KG1 (cell line): ENCODE measurements around the gene TRABD2B.

Experiments used
- DNase-seq: peaks from one replicate; lab custom pipeline; 2025; lab: John Stamatoyannopoulos, UW

The TRABD2B gene

DNA sequence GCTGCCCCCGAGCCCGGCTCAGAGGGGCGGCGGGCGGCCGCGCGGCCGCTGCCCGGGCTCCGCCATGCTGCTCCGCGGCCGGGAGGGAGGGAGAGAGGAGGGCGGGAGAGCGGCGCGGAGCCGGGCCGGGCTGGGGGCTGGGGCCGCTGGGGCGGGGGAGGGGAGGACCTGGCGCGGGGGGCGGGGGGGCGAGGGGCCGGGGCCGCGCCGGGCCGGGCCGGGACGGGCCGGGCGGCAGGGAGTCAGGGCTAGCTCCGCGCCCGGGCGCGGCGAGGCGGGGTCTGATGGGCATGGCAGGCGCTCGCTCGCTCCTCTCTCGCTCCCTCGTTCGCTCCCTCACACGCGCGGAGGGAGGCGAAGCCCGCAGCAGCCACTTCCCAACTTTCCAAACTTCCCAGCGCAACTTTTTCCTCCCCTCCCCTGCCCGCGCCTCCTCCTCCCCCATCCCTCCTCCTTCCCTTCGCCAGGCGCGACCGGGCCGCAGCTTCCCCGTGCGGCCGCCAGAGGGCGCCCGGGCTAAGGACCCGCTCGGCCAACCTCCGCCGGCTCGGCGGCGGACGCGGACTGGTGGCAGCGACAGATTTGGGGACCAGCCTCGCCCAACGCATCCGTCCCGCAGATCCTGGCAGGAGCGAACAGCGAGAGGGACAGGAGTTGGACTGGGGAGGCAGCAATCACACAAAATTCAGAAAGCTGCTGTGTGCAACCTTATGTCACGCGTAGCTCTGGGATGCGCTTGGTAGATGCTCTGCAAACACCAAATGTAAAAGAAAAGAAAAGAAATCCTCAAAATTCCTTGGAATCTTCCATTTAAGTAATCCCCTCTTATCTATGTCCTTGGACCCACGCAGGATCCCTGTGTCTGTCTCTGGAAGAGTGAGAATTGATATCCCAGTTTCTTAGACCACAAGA, at the start of gene TRABD2B:
TSS of gene TRABD2B (minus strand) at position 97 of the 912 bp plus-strand sequence.
- DNase-seq, result peak; percentile 43

GRCh38 chr1:48044311-48044710, 47.1 kb upstream of the TRABD2B start:
- no peak for DNase-seq

- DNase-seq, result no peak
These were observed 46.4 kb upstream of the TRABD2B start for GRCh38 chr1:48043622-48044021.

- DNase-seq, result no peak
These were observed 43.0 kb upstream of the TRABD2B start for GRCh38 chr1:48040154-48040553.

GRCh38 chr1:48039088-48040054, 42.2 kb upstream of the TRABD2B start:
- DNase-seq, result no peak

DNA sequence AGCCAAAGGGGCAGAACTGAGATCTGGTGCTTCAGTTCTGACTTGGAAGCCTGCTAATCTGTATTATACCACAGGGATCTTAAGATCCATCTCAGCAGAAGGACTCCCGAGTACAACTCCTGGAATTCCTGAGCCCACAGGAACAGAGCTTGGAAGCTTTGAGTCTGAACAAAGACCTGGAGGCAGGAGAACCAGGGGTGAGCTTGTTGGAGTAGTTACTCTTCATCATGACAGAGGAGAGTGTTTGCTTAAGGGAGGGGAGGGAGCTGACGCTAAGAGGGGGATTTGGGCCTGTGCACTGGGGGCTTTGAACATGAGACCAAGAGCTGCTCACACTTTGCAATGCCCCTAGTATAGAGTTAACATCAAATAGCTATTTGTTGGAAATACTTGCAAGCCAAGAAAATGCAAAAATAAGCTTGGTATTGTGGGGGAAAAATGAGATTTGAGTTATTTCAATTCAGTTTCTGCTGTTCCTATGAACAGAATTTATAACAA, 41.1 kb upstream of the TRABD2B start:
- no peak for DNase-seq

DNA sequence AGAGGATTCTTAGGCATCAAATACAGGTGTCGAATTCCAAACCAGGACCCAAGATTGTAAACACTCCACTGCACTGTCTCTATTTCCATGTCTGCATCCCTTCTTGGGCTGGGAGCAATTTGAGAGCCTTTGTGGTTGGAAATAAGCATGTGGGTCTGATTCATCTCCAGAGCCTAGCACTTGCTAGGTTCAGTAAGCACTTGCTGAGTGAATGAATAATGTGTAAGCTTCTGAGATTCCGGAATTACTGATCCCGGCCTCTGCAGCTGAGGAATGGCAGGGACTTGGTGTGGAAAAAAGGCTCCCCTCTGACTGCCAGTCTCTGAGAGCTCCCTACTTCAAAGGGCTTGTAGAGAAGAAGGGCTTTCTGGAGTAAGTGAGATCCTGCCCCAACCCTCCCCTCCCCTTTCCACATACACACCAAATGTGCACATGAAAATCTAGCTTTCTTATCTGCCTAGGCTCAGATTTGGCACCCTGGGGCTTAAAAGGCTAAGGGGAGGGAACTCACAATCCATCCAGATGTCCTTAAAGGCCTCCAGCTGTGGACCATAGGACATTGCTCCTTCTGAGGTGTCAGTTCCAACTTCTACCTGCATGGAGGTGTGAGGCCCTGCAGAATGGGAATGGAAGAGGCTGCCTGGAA, 39.6 kb upstream of the TRABD2B start:
- DNase-seq, result no peak

- no peak for DNase-seq
These were observed 38.4 kb upstream of the TRABD2B start for GRCh38 chr1:48035371-48036141.

- no peak for DNase-seq
These were observed 36.4 kb upstream of the TRABD2B start for GRCh38 chr1:48033495-48034045.

- no peak for DNase-seq
These were observed 34.5 kb upstream of the TRABD2B start for GRCh38 chr1:48031676-48032075.

GRCh38 chr1:48030696-48031365, 33.6 kb upstream of the TRABD2B start:
- no peak for DNase-seq

DNA sequence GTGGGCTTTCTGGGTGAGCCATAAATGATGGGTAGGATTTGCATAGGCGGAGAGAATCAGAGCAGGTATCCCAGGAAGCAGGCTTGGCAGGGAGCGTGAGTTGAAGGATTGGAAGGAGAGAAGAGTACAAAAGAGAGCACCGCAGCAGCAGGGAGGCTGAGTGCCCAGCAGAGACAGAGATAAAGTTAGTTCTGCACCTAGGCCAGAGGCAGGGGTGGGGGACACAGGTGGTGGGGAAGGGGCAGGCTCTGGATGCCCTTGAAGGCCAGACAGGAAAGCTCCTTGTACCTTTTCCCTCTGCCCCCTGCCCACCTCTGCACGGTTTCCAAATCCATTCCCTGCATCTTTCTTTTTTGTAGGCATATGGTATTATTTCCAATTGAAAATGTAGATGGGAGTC, 33.0 kb upstream of the TRABD2B start:
- no peak for DNase-seq

GRCh38 chr1:48028218-48029069, 31.3 kb upstream of the TRABD2B start:
- no peak for DNase-seq

GRCh38 chr1:48027533-48027835, 30.3 kb upstream of the TRABD2B start:
- no peak for DNase-seq

DNA sequence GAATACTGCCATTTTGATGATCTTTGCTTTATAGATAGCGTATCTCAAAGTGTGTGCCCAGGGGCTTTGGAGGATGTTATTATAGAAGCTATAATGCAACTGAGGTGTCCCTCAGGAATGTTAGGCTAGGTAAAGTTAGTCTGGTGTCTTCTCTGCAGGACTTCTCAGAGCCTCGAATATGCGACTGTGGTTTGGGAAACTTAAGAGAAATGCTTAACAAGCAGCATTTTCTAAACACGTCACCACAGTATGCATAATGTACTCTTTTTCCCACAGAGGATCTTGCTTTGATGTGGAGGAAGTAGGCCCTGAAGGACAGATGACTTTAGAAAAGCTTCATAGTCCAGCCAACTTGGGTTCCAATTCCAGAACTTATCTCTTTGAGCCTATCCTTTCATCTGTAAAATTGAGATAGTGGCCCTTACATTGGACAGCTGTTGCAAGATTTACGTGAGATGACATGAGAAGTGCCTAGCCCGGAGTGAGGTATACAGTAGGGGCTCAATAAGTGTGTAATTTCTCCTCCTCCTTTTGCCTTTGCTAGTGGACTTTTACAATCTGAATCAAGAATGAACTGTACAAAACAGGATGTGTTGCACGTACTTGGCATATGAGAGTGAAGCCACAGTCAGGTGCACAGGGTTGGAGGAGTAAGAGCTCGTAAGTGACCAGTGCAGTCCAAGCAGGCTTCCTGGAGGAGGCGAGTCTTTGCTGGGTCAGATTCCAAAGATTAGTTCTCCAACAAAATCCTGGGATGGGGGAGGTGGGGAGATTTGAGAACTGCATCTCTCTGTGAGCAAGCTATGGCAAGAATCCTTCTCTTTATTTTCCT, 29.7 kb upstream of the TRABD2B start:
- DNase-seq, result no peak

GRCh38 chr1:48026275-48026674, 29.1 kb upstream of the TRABD2B start:
- DNase-seq, result no peak

DNA sequence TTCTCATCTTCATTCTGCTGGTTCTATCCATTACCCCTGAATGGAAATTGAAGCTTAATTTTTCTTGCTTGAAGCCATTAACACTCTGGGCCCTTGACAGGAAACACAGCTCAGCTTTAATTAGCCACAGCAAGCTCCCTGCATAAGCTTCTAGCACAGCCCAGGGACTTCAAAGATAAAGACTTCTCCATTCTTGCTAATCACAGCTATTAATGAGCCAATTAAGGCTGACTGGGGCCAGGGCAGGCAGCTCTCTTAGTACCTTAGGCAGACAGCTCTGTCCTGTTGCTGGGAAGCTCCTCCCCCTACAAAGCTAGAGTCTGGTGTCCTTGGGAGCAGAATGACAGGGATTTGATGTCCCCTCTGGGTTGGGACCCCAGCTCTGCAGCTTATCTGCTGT, 27.9 kb upstream of the TRABD2B start:
- DNase-seq, result no peak

- DNase-seq, result no peak
These were observed 26.3 kb upstream of the TRABD2B start for GRCh38 chr1:48023488-48023887.

GRCh38 chr1:48022306-48022705, 25.1 kb upstream of the TRABD2B start:
- DNase-seq, result no peak
